HepG2 (cell line): ENCODE data around the gene BPIFA1. TPM values are rescaled to one million over a fixed set of nuclear protein-coding genes. Genes with fewer than 3 reads are reported as not detected.

Experiments used
- AGO1 ChIP-seq: fragments of 200-400 bp; formaldehyde crosslinking; IDR thresholded peaks from 2 replicates; pipeline ENCODE4 v1.6.1; 2017; ENCODE audit warnings: mild to moderate bottlenecking, low read depth, low read length, moderate library complexity; ENCODE audit not compliant: poor library complexity, severe bottlenecking
- AGO2 ChIP-seq: fragments of 200-400 bp; formaldehyde crosslinking; optimal IDR thresholded peaks from 2 replicates; pipeline ENCODE3; 2017; ENCODE audit warnings: mild to moderate bottlenecking, low read depth, low read length, moderate library complexity
- EP300 ChIP-seq, 3 experiments: sonication (generic) in 1 of 3; formaldehyde crosslinking in 1 of 3; IDR thresholded peaks; 2 replicates each; pipeline versions ENCODE4 v1.5.1 to v1.6.1; 2011 to 2020; ENCODE audit warnings: low read depth in 2 of 3, low read length in 2 of 3, borderline replicate concordance in 1 of 3, improper control_type of control experiment in 1 of 3, mild to moderate bottlenecking in 1 of 3, missing genetic modification reagents in 1 of 3, moderate library complexity in 1 of 3
- GZF1 ChIP-seq: sonication (generic); formaldehyde crosslinking; IDR thresholded peaks from 2 replicates; pipeline ENCODE4 v1.5.1; 2020; ENCODE audit warnings: mild to moderate bottlenecking, missing genetic modification reagents
- MIER3 ChIP-seq: IDR thresholded peaks from 2 replicates; pipeline ENCODE4 v1.6.1; 2016; ENCODE audit warnings: missing compliant biosample characterization, borderline replicate concordance
- NR2F2 ChIP-seq: IDR thresholded peaks from 2 replicates; pipeline ENCODE4 v1.6.1; 2012; ENCODE audit warnings: low read depth, inconsistent platforms, borderline replicate concordance
- RARA ChIP-seq: IDR thresholded peaks from 2 replicates; pipeline ENCODE4 v1.6.1; 2016; ENCODE audit warnings: missing genetic modification reagents, missing compliant biosample characterization
- SRSF9 ChIP-seq: fragments of 200-400 bp; formaldehyde crosslinking; IDR thresholded peaks from 2 replicates; pipeline ENCODE4 v1.6.1; 2018; ENCODE audit warnings: borderline replicate concordance, mild to moderate bottlenecking, low read depth, low read length; ENCODE audit not compliant: insufficient read depth, poor library complexity, severe bottlenecking
- TOE1 ChIP-seq: sonication (generic); formaldehyde crosslinking; IDR thresholded peaks from 2 replicates; pipeline ENCODE4 v1.4.0; 2020; ENCODE audit warnings: mild to moderate bottlenecking, missing genetic modification reagents
- ZNF3 ChIP-seq: IDR thresholded peaks from 2 replicates; pipeline ENCODE4 v1.7.0; 2017; ENCODE audit warnings: inconsistent platforms
- ZNF549 ChIP-seq: sonication (generic); formaldehyde crosslinking; IDR thresholded peaks from 2 replicates; pipeline ENCODE4 v1.5.0; 2020; ENCODE audit warnings: missing genetic modification reagents
- ZNF780A ChIP-seq: sonication (generic); formaldehyde crosslinking; IDR thresholded peaks from 2 replicates; pipeline ENCODE4 v1.8.0; 2022; ENCODE audit warnings: mild to moderate bottlenecking, missing genetic modification reagents, moderate library complexity
- polyA plus RNA-seq, 8 experiments: library from polyadenylated mRNA; depleted of rRNA in 3 of 8; stranded (reverse) in 7 of 8; unstranded in 1 of 8; fragments of >200 nt; fragmentation: Illumina TruSeq in 4 of 8; extraction: Trizol in 4 of 8; gene quantifications; 2 replicates each; pipeline versions ENCODE4 v1.2.1 to v1.2.3, GENCODE V29; 2011 to 2016; ENCODE audit warnings: low read depth in 4 of 8, missing spikeins in 1 of 8, mixed read lengths in 1 of 8; ENCODE audit not compliant: insufficient read depth in 1 of 8
- total RNA-seq, 5 experiments: library from RNA; depleted of rRNA; stranded (reverse); fragments of >200 nt; fragmentation: Illumina TruSeq; extraction: Trizol; gene quantifications; 2 replicates each; pipeline ENCODE4 v1.2.3, GENCODE V29; 2016; ENCODE audit warnings: low read depth in 1 of 5
- TF ChIP-seq, protein P1 (sequence below): sonication (generic); formaldehyde crosslinking; IDR thresholded peaks from 2 replicates; pipeline ENCODE4 v1.4.0; 2020; ENCODE audit warnings: mild to moderate bottlenecking, missing genetic modification reagents
- TF ChIP-seq, protein P2 (sequence below): sonication (generic); formaldehyde crosslinking; IDR thresholded peaks from 2 replicates; pipeline ENCODE4 v1.5.1; 2020; ENCODE audit warnings: missing genetic modification reagents, mild to moderate bottlenecking, borderline replicate concordance
- TF ChIP-seq, protein P3 (sequence below): sonication (generic); formaldehyde crosslinking; IDR thresholded peaks from 2 replicates; pipeline ENCODE4 v1.8.0; 2022; ENCODE audit warnings: low read depth, missing genetic modification reagents
- TF ChIP-seq, protein P4 (sequence below): sonication (generic); formaldehyde crosslinking; IDR thresholded peaks from 2 replicates; pipeline ENCODE4 v1.8.1; 2023; ENCODE audit warnings: missing genetic modification reagents, inconsistent platforms, borderline replicate concordance
- TF ChIP-seq, protein P5 (sequence below): sonication (generic); formaldehyde crosslinking; IDR thresholded peaks from 2 replicates; pipeline ENCODE4 v1.4.0; 2020; ENCODE audit warnings: missing genetic modification reagents, borderline replicate concordance

Gene BPIFA1
- total and polyA plus RNA-seq, 2 of the 13 experiments (the other 11 are each of a cell fraction or from before 2014, with no cell fraction given): not detected

DNA sequence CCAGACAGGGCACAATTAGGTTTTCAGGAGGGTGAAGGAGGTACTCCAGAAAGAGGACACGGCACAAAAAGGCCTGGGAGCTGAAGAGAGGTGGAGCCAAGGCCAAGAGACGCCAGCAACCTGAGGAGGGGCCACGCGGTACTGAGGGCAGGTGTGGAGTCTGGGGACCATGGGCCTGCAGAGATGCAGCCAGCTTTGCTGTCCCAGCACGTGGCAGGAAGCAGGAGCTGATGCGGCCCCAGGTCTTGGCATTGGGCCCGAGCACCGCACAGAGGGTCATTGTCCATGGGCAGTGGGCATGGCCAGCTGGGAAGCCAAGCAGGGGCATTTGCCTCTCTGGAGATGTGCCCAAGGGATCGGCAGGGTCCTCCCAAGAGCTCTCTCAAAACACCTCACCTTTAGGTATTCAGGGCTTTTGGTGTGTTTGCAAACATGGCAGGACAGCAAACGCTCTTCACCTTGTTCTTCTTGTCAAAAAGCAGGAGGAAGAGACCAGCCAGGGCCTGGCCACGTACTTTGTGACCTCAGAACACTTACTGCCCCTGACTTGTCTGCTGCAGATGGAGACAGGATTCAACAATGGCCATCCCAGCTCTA is 45.9 kb downstream of the BPIFA1 start (continued):
- TF ChIP-seq TOE1 (CRISPR knock-in tag) (no peak), AGO2 (no peak), AGO1 (no peak), ZNF3 (no peak), MIER3 (0 out of 2 replicates have a peak, but pooled peaks have one; percentile 61), RARA (CRISPR knock-in tag) (peak; percentile 60), GZF1 (no peak), ZNF780A (no peak), SRSF9 (no peak), NR2F2 (no peak), EP300 (IDR thresholded peaks at IDR 0.05; ENCODE audit: low read depth in 2 of 2, low read length in 2 of 2) (no peak), EP300 (CRISPR knock-in tag; IDR thresholded peaks at IDR 0.05; ENCODE audit: borderline replicate concordance) (no peak), ZNF549 (no peak)
- TF ChIP-seq, protein P1, sequence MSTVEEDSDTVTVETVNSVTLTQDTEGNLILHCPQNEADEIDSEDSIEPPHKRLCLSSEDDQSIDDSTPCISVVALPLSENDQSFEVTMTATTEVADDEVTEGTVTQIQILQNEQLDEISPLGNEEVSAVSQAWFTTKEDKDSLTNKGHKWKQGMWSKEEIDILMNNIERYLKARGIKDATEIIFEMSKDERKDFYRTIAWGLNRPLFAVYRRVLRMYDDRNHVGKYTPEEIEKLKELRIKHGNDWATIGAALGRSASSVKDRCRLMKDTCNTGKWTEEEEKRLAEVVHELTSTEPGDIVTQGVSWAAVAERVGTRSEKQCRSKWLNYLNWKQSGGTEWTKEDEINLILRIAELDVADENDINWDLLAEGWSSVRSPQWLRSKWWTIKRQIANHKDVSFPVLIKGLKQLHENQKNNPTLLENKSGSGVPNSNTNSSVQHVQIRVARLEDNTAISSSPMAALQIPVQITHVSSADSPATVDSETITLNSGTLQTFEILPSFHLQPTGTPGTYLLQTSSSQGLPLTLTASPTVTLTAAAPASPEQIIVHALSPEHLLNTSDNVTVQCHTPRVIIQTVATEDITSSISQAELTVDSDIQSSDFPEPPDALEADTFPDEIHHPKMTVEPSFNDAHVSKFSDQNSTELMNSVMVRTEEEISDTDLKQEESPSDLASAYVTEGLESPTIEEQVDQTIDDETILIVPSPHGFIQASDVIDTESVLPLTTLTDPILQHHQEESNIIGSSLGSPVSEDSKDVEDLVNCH (CRISPR knock-in tag): no peak
- TF ChIP-seq, protein P2, sequence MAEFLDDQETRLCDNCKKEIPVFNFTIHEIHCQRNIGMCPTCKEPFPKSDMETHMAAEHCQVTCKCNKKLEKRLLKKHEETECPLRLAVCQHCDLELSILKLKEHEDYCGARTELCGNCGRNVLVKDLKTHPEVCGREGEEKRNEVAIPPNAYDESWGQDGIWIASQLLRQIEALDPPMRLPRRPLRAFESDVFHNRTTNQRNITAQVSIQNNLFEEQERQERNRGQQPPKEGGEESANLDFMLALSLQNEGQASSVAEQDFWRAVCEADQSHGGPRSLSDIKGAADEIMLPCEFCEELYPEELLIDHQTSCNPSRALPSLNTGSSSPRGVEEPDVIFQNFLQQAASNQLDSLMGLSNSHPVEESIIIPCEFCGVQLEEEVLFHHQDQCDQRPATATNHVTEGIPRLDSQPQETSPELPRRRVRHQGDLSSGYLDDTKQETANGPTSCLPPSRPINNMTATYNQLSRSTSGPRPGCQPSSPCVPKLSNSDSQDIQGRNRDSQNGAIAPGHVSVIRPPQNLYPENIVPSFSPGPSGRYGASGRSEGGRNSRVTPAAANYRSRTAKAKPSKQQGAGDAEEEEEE (CRISPR knock-in tag): no peak
- TF ChIP-seq, protein P3, sequence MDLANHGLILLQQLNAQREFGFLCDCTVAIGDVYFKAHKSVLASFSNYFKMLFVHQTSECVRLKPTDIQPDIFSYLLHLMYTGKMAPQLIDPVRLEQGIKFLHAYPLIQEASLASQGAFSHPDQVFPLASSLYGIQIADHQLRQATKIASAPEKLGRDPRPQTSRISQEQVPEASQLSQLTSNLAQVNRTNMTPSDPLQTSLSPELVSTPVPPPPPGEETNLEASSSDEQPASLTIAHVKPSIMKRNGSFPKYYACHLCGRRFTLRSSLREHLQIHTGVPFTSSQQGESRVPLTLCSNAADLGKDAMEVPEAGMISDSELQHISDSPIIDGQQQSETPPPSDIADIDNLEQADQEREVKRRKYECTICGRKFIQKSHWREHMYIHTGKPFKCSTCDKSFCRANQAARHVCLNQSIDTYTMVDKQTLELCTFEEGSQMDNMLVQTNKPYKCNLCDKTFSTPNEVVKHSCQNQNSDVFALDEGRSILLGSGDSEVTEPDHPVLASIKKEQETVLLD (CRISPR knock-in tag): no peak
- TF ChIP-seq, protein P4, sequence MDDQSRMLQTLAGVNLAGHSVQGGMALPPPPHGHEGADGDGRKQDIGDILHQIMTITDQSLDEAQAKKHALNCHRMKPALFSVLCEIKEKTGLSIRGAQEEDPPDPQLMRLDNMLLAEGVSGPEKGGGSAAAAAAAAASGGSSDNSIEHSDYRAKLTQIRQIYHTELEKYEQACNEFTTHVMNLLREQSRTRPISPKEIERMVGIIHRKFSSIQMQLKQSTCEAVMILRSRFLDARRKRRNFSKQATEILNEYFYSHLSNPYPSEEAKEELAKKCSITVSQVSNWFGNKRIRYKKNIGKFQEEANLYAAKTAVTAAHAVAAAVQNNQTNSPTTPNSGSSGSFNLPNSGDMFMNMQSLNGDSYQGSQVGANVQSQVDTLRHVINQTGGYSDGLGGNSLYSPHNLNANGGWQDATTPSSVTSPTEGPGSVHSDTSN (CRISPR knock-in tag): no peak
- TF ChIP-seq, protein P5, sequence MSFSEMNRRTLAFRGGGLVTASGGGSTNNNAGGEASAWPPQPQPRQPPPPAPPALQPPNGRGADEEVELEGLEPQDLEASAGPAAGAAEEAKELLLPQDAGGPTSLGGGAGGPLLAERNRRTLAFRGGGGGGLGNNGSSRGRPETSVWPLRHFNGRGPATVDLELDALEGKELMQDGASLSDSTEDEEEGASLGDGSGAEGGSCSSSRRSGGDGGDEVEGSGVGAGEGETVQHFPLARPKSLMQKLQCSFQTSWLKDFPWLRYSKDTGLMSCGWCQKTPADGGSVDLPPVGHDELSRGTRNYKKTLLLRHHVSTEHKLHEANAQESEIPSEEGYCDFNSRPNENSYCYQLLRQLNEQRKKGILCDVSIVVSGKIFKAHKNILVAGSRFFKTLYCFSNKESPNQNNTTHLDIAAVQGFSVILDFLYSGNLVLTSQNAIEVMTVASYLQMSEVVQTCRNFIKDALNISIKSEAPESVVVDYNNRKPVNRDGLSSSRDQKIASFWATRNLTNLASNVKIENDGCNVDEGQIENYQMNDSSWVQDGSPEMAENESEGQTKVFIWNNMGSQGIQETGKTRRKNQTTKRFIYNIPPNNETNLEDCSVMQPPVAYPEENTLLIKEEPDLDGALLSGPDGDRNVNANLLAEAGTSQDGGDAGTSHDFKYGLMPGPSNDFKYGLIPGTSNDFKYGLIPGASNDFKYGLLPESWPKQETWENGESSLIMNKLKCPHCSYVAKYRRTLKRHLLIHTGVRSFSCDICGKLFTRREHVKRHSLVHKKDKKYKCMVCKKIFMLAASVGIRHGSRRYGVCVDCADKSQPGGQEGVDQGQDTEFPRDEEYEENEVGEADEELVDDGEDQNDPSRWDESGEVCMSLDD (CRISPR knock-in tag): no peak
